RKO (cell line): ENCODE measurements around the gene LCE3B.

Experiments used
- DNase-seq: peaks from one replicate; pipeline ENCODE4 v3.0.0-alpha.2; 2016; ENCODE audit warnings: low spot score

Gene LCE3B

GRCh38 chr1:152658649-152659048 is 45.0 kb downstream of the LCE3B start:
- DNase-seq, result no peak

DNA sequence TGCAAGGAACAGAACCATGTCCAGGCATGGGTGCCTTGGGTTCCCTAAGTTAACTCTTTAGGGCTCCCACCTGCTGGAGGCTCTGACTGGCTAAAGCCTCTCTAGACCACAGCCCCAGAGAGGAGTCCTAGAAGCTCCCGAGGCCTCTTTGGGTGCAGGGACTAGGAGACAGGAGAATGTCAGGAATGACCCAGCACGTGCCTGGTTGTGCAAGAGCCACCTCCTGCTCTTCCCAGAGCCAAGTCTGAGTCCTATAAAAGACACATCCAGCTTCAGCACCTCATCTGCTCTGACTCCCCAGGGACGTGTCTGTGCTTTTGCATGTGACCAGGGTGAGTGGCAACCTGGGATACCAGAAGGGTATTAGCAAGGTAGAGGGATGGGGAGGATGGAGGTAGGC is 49.5 kb downstream of the LCE3B start, which contains the start of gene LCE2D:
Gene LCE2D, plus strand, starts transcription at position 283 of the 400 bp plus-strand sequence. CDS start 726 bp downstream, outside the sequence.
- no peak for DNase-seq
